NCI-H2081 treated with DMSO at 0.1 percent for 48 hours (cell line): ENCODE results near the gene C20orf204.
"Not testable (repeated sequence)": the region's sequence is repeated elsewhere in the genome, so short reads cannot be mapped to it uniquely, and the experiment has no call there.

Experiments
- DNase-seq: peaks from one replicate; lab custom pipeline; 2025; lab: John Stamatoyannopoulos, UW

Gene C20orf204, protein sequence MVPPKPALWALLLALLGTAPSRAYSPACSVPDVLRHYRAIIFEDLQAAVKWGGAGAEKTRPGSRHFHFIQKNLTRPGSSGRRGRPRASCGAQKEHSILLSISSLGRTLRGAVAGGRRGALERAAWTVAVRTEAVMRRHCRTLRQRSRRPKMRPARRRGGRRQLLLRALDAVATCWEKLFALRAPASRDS

DNA sequence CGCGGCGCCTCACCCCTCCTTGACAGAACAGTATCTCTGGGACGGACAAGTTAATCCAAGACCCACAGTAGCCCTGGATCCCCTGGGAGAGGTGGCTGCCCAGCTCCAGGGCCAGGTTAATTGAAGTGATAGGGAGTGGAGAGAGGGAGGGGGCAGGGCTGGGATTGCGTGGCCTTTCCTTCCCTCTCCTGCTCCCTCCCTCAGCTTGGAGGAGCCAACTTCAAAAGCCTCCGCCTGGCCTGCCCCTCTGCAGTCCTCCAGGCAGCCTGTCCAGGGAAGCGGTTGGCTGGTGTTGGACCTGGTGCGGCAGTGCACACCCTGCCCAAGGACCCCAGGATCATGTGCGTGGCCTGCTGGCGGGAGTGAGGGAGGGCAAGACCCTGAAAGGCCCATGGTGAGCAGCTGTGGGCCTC, at the start of gene C20orf204:
Gene C20orf204 (plus strand): TSS at position 250 of the 413 bp plus-strand sequence. CDS start 142 bp downstream, at position 392.
- DNase-seq: no peak

DNA sequence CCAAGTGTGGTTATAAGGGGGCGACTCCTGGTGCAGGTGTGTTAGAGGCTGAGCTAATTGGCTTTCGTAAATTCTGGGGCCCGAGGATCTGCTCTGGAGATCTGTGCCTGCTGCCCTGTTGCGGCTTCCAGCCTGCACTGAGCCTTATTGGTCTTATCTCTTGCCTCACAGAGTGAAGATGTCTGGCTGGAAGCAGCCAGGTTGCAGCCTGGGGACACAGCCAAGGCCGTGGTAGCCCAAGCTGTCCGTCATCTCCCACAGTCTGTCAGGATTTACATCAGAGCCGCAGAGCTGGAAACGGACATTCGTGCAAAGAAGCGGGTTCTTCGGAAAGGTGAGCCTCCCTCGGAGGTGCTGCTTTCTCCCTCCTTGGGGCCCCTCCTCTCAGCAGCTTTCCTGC, 35.1 kb upstream of the C20orf204 start:
- no peak for DNase-seq

DNA sequence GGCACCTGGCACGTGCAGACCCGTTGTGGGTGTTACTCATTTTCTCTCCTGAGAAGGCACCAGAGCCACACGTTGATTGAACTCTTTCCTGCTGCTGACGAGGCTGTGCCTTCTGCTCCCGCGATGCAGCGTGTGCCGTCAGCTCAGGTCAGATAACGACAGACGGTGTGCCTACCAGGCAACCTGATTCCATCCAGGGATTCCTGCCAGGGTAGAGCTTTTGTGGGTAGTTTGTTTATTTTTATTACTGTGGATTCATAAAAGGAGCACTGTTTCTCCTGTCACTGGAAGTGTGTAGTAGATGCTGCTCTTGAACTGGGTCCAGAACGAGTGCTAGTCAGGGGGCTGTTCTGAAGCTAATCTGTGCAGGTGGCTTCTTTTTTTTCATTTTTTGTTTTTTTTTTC, 34.4 kb upstream of the C20orf204 start:
- no peak for DNase-seq

DNA sequence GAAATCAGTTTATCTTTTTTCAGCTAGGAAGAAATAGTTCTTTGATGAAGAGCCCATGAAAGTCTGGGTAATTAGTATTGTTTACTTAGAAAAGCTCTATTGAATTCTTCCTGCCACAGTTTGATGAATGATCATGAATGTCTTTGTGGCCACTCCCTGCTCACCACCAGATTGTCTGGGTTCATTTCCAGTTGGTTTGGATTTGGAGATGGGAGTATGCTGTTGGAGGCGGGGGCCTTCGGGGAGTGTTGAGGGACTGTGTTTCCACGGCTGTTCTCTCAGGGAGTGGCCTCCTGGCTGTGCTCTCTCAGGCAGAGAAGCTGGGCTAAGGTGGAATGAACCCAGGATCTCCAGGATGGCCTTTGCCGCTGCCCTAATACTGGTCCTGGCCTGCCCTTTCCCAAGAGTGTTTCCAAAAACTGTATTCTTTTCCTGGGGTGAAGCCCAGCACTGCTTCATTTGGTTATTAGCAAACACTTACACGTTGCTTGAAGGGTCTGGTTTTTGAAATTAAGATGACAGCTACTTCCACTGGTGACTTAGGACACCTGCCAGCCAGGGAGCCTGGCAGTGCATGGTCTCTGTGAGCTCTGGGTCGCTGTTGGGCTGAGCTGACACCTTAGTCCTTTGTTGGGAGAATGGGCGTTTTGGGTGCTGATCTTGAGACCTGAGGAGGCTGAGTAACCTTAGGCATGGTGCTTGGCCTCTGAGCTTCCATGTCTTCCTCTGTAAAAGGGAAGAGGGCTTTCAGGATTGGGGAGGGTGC, 31.8 kb upstream of the C20orf204 start:
- no peak for DNase-seq

DNA sequence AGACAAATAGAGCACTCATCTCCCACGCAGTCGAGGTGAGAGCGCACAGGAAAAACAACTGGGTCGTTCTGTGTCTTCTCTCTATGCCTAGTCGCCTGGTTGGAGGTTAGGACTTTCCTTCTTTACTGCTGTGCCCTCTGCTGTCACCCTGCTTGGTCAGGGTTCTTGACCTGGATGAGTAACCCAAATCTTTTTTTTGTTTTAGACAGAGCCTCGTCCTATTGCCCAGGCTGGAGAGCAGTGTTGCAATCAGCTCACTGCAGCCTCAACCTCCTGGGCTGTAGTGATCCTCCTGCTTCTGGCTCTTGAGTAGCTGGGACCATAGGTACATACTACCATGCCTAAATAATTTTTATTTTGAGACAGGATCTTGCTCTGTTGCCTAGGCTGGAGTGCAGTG, 30.6 kb upstream of the C20orf204 start:
- no peak for DNase-seq

DNA sequence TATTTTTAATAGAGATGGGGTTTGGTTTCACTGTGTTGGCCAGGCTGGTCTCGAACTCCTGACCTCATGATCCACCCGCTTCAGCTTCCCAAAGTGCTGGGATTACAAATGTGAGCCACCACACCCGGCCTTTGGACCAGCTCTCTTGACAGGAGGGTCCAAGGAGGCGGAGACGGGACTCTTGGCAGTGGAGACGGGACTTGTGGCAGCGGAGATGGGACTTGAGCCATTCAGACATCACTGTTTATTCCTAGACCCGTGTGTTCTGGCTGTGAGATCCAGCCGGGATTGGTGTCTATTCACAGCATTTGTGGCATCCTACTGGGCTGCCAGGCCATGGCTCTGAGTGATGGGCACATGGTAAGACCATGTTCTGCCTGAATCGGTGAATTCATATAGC, 29.5 kb upstream of the C20orf204 start:
- DNase-seq: no peak

DNA sequence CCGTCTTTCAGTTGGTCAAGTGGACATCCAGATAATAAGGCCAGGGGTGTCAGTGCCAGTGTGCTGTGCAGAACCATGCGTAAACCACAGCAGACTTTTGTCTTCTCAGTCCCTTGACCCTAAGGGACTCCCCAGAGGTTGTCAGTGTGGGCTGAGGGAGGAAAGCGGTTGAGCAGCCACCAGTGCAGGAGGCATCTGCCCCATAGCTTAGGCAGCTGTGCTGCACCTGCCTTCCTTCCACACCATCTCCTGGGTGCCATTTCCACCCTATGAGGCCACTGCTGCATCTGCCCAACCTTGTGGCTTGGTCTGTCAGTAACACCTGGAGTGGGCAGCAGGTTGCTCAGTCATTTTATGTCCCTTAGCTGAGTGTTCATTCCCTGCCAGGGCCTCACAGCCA, 29.1 kb upstream of the C20orf204 start:
- peak; percentile 1 for DNase-seq

DNA sequence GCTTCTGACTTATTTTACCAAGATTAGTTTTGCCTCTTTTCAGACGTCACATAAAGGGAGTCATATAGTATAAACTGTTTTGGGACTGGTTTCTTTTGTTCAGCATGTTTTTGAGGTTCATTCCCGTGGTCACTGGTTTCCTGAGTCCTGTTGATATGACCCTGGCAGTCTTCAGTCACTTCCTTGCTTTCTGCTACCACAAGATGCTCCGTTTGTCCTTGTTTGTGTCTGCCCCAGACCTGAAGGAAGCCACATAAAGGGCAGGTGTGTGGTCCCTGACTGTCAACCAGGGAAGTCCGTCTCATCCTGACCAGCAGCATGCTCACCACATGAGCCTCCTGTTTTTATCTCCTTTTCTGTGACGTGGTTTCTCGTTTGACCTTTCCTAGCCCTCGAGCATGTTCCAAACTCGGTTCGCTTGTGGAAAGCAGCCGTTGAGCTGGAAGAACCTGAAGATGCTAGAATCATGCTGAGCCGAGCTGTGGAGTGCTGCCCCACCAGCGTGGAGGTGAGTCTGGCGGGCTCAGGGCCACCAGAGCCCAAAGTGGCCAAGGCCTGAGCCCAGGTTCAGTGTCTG, 26.1 kb upstream of the C20orf204 start:
- DNase-seq: no peak

DNA sequence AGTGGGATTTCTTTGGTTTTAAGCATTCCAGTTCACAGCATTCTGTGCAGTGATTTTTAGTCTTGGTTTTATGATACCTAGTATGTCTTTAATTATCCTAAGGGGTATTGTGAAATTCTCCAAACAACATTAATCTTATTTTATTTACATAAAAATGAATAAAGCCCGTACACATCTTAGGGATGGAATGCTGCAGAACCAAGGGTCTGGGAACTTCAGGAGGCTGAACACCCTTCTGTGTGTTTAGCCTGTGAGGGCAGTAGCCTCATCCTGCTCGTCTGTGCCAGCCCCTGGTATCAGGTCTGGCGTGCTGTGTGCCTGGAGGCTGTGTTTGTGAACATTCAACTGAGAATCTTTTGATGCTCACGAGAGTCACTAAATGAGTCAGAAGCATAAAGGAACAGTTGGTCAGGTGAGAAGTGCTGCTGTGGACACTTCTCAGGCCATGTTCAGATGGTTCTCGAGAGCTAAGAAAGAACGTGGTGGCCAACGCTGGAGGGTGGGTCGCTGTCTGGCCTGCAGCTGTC, 25.2 kb upstream of the C20orf204 start:
- DNase-seq: no peak

DNA sequence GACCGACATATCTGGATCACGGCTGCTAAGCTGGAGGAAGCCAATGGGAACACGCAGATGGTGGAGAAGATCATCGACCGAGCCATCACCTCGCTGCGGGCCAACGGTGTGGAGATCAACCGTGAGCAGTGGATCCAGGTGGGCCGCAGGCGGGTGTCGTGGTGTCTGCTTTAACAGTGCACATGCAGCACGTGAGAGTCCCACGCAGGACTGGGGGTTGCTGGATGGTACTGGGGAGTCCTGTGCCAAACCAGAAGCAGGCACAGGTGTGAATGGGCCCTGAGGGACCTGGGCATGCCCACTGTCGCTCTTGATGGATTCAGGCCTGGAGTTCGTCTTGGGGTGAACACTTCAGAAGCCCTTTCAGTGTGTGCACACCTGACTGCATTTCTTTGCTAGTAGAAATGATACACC, 24.6 kb upstream of the C20orf204 start:
- DNase-seq: no peak

DNA sequence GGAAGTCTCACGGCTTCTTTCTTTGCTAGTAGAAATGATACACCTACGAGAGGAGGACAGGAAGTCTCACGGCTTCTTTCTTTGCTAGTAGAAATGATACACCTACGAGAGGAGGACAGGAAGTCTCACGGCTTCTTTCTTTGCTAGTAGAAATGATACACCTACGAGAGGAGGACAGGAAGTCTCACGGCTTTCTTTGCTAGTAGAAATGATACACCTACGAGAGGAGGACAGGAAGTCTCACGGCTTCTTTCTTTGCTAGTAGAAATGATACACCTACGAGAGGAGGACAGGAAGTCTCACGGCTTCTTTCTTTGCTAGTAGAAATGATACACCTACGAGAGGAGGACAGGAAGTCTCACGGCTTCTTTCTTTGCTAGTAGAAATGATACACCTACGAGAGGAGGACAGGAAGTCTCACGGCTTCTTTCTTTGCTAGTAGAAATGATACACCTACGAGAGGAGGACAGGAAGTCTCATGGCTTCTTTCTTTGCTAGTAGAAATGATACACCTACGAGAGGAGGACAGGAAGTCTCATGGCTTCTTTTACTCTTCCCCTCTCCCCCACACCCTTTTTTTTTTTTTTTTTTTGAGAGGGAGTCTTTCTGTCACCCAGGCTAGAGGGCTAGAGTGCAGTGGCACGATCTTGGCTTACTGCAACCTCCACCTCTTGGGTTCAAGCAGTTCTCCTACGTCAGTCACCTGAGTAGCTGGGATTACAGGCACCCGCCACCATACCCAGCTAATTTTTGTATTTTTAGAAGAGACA, 23.4 kb upstream of the C20orf204 start:
- not testable (repeated sequence) for DNase-seq

DNA sequence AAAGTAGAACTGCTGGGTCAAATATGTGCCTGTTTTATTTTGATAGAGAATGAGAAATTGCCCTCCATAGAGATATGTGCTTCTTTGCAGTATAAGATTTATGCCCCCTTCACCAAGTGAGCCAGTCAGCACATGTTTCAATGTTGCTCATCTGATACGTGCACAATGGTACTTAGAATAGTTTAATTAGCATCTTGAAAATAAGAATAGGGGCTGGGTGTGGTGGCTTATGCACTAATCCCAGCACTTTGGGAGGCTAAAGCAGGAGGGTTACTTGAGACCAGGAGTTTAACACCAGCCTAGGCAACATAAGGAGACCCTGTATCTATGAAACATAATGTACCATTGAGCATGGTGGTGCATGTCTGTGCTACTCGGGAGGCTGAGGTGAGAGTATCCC, 20.3 kb upstream of the C20orf204 start:
- no peak for DNase-seq

DNA sequence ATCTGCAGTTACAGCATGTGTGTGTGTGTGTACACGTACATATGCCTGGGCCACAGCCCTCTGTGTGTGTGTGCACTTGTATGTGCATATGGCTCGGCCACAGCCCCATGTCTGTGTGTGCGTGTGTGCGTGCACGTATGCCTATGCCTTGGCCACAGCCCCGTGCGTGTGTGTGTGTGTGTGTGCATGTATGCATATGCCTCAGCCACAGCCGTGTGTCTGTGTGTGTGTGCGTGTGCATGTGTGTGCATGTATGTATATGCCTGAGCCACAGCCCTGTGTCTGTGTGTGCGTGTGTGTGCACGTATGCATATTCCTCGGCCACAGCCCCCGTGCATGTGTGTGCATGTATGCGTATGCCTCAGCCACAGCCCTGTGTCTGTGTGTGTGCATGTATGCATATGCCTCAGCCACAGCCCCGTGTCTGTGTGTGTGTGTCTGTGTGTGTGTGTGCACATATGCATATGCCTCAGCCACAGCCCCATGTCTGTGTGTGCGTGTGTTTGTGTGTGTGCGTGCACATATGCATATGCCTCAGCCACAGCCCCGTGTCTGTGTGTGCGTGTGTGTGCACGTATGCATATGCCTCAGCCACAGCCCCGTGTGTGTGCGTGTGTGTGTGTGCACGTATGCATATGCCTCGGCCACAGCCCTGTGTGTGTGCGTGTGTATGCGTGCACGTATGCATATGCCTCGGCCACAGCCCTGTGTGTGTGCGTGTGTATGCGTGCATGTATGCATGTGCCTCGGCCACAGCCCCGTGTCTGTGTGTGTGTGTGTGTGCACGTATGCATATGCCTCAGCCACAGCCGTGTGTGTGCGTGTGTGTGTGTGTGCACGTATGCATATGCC, 14.6 kb upstream of the C20orf204 start:
- DNase-seq: no peak

DNA sequence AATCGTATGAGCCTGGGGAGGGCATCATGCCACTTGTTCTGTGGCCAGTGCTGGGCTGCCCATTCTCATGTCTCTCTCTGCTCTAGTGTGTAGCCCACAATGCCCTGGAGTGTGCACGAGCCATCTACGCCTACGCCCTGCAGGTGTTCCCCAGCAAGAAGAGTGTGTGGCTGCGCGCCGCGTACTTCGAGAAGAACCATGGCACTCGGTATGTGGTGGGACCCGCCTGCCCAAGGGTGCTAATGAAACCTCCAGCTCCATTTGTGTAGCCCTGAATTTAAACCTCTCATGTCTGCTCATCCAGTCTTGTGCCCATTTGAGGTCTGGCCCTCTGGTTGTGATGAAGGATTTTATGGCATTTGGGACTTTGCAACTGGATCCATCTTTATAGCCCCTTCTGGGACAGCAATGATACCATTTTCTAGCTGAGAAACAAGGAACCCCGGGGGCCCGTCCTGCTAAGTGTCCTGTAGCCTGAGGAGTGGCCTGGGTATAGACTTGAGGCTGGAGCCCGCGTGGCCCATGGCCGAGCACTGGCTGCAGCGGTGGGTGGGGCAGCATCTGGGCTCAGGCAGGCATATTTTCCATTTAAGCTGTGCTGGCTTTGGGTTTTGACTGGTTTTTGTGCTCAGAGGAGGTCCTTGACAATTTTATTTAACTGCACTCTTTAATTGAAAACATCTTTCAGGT, 13.2 kb upstream of the C20orf204 start:
- no peak for DNase-seq

DNA sequence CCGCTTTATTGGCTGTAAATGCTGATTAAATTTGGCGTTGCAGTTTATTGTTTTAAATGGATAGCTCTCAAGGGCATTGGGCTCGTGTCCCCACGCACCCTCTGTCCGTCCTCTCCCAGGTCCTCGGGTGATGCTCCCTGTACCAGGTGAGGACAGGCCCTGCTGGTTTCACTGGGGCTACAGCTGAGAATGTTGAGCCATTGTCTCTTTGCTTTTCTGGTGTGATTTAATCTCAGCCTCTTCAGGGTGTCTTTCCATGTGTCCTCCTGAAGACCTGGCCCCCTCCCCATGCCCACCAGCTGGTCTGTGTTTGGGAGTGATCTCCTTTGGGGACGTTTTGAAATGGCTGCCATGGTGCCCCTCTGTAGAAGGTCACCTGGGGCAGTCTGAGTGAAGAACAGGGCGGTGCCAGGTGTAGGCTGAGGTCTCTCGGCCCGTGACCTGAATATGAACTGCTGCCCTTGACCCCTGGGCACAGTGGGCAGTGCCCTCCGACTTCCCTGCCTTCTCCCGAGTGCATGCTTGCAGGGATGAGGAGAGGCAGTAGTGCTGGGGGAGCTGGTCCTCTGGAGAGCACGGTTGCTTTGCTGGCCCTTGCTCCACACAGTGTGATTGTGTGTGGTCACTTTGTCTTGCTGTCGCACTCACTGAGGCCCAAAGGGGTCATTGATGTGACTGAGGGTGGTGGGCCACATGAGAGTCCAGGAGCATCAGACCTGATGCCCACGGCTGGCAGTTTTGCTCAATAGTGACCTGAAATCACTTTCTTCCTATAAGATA, 12.4 kb upstream of the C20orf204 start:
- no peak for DNase-seq

DNA sequence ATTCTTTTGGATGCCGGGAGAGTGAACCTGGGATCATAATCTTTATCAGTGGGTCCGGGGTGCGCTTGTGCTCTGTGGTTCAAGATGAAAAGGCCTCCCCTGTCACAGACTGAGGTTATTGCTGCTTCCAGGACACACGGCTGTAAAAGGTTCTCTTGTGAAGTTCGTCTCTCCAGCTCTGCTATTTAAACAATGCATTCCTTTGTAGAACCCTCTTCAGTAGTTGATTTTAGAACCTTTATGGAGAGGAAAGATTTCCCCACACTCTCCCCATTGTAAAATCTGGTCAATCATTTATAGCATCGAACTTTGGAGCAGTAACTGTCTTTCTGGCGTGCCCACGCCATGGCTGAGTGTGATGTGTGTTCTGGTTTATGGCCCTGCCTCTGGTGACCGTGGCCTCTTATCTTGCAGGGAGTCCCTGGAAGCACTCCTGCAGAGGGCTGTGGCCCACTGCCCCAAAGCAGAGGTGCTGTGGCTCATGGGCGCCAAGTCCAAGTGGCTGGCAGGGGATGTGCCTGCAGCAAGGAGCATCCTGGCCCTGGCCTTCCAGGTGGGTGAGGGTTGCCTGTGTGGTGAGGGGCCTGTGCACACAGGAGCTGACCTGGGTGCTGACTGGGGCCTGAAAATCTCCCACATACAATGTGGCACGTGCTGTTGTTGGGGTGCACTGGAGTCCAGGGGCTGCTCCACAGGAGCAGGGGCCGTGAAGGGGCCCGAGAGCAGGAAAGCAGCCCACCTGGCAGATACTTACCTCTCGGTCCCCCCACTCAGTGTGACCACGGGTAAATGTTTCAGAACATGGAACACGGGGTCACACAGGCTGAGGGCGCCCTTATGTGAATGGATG, 11.6 kb upstream of the C20orf204 start:
- DNase-seq: no peak

DNA sequence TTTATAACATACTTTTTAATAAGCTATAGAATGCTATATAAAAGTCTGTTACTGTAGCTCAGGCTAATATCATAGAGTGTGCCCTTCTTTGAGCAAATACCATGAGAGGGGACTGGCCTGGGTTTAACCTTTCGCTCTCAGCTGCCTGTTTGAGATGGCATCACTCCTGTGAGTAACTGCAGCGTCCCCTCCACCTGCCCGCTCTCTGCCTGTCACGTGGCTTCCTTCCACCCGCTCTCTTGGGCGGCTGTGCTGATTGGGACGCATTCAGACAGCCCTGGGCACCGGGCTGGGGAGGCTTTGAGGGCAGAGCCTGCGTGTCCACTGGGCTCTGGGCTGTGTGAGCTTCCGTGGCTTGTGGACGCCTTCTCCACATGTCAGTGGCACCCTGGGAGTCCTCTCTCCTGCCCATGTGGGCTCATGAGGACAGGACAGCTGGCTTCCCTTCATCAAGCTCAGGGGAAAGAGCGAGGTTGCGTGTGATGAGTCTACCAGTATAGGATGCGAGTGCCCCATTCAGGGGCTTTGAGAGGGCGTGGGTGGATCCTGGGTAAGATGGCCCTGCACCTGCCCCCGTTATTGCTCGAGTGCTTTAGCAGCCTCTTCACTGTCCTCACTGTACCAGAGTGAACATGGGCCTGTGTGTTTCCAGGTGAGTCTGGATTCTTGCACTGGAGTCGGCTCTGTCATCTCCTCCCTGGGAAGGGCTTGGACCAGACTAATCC, 10.7 kb upstream of the C20orf204 start:
- no peak for DNase-seq

DNA sequence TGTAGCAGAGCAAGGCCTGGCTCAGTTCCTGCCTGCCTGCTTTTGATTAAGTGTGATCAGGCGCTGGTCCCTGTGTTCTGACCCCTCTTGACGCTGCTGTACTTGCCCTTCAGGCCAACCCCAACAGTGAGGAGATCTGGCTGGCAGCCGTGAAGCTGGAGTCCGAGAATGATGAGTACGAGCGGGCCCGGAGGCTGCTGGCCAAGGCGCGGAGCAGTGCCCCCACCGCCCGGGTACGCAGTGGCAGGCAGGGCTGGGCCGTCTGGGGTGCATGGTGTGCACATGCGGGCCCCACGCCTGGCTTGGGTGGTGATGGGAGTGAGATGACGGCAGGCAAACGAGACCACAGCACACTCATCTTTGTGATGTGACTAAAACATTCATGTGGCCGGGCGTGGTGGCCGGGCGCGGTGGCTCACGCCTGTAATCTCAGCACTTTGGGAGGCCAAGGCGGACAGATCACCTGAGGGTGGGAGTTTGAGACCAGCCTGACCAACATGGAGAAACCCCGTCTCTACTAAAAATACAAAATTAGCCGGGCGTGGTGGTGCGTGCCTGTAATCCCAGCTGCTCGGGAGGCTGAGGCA, 10.1 kb upstream of the C20orf204 start:
- DNase-seq: no peak
